C1 segment of cervical spinal cord (tissue), 14 donors: ENCODE results near the gene ASB7.
"Not testable (repeated sequence)": the region's sequence is repeated elsewhere in the genome, so short reads cannot be mapped to it uniquely, and the experiment has no call there.

Experiments used
- DNase-seq, 14 donors: peaks; one replicate each; lab custom pipeline; 2025; lab: John Stamatoyannopoulos, UW

ASB7 gene

DNA sequence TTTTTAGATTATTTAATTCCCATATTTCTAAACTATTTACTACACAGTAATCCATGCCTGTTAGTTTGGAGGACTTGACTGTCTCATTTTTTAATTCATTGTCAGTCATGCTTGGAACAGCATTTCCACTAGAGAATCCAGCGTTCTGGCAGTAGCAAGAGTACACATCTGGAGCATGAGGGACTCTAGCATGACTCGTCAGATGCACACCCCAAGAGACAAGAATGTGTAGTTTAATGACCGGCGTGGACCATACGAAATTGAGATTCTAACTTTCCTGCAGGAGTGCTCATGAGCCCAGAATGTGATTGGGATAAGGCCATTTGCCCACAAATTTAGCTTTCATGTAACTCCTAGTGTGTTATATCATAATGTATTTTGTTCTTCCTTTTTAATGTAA is 48.9 kb downstream of the ASB7 start:
- no peak for DNase-seq

DNA sequence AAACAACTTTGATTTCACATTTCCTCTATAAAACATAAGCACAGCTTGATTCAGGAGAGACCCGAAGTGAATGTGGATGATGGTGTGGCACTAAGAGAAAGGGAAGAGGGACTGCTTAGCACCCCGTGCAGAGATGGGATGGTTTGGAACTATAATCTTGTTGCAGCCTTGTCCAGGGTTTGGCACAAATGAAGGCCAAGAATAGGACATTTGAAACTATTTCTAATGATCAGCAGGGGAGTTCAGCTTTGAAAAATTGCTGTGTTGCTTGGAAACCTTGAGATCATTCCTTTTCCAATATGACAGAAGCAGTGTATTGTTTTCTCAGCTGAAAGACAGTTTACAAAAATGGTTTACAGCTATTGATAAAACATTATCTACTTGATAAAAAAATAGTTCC is 49.7 kb downstream of the ASB7 start:
- DNase-seq = no peak

DNA sequence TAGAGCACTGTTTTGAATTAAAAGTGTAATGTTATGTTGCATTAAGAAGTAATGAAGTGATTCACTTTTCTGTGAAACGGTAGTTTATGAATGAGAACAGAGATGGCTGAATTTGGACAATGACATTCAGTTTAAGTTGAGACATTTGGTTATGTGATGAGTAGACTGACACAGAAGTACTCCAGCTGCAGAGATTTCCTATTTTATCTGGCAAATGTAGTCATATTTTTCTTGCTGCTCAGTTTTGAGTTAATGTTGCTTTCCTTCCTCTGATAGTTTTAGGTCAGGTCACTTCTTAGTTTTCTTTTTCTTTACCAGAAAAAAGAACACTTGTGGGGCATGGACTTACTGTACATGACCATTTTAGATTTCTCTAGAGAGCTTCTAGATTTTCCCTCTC is 51.2 kb downstream of the ASB7 start:
- no peak for DNase-seq

DNA sequence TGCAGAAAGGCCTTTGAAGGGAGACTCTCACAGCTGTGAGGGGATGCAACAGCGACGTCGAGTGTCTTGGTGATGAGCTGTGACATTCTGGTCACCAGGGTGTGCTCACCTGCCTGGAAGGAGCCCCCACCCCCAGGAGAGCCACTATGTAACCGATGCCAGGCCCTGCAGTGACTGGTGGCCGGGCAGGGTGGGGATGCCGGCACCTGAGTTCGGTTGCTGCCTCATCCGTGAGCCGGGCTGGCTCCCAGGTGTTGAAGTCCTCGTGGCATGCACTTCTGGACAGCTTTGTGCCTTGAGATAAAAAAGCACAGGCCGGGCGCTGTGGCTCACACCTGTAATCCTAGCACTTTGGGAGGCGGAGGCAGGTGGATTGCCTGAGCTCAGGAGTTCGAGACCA is 56.5 kb downstream of the ASB7 start:
- no peak for DNase-seq

DNA sequence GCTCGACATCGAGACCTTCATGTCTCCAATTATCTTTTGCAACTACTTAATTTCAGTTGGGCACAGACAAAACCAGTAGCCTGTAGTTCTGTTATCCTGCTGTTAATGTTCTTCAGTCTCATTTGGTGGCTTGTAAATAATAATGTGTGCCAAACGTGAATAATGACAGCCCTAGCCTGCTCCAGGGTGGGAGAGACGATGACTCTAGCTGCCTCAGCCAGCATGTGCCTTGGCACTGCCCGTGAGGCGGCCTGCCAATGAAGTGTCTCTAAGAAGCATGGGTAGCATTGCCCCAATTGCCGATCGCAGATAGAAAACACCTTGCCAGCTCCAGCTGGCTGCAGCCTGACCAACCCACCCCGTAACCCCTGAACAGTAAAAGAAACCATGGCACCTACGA is 58.8 kb downstream of the ASB7 start:
- peak in 2 of 14 donors; percentile 7 to 33 for DNase-seq

DNA sequence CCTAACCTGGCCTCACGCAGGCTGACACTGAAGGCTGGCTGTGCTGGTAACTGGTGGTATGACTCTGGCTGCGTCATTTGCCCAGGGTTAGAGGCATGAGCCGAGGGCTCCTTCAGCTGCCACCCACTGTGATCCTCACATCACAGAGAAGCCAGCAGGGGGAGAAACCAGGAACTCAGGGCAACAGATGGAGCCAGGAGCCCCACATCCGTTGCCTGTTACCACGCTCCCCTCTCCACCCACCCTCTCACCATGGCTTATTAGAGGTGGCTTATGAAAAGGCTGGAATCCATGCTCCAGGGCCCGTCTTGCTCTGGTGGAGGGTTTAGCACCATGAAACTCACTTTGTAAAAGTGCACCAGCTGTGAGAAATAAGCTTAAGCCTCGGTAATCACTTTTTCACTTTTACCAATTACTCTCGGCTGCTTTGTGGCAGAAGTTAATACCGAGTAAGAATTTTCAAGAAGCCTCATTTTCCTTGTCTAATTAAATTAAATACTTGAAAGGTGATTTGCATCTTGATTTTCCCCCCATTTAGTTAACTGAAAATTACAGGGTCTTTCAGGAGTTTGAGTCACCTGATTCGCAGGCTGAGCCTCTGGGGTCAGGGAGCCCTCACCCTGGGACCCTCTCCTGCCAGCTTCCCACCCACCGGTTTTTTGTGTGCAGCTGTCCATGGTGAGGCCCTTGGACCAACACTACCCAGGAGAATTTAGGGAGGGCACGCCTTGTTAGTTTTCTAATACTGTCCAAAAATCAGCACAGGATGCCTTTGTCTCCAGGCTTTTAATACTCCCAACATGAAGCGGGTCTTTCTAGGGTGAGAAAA is 60.9 kb downstream of the ASB7 start:
- no peak for DNase-seq

DNA sequence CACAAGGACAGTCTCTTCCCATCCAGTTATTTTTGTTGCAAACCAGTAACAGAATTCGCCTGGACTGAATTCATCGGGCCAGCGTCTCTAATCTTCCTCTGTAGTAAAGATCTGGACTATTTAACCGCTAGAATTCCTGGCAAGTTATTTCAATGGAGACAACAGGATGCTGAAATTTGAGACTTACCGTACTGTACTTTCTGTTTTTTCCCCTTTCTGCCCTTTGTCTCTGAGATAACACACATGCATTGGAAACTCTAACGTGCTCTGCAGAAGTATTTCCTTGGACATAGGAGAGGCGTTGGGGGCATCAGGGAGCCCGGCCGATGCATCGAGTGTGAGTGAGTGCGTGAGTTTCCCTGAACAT is 61.5 kb downstream of the ASB7 start:
- DNase-seq = no peak

DNA sequence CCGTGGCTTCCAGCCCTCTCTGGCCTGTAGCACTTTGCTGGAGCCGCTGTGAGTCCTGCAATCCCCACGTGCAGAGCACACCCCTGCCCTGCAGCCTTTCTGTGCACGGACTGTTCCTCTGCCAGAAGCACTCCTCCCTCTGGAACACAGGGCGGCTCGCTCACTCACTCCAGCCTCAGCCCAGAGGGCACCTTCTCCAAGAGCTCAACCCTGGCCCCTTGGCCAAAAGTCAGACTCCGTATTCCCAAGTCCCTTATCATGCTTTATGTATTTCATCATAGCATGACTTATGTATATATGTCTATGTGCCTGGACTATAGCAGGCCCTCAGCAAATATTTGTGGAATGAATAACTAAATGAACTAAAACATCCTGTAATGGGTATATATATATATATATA is 63.2 kb downstream of the ASB7 start:
- DNase-seq = no peak

DNA sequence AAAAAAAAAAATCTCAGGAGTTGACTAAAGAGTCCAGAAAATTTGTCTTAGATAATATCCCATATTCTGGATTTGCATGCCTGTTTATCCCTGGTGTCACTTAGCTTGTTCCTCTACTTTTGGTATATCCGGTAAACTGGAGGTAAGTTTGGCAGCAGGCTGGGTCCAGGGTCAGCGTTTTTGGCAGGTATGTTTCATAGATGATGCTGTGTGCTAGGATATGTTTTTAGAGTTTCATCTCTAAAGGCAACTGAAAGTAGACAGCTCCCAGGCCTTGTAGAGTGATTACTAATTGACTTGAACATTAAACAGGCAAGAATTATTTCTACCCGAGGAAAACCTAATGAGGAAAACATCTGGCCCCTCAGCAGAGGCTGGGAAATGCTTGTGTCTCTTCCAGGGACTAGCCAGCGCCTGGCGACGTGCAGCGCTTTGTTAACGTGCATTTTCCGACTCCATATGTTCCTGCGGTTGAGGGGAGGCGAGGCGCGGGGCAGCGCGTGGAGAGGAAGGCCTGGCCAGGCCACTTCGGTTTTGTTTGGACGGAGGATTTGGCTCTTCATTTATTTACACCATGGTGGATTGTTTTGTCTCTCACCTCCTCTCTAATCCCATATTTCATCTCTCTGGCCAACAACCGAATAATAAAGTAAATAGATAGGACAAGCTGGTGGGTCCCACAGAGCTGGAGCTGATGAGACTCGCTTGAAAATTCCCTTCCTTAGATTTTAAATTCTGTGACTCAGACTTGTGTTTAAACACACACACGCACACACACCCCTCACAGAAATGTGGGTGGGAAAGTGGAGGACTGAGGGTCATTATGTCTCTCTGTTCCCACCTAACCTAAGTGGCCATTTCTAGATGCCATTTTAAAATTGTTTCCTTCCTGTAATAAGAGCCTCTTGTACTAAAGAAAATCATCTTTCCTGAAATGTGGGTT is 65.3 kb downstream of the ASB7 start:
- DNase-seq = no peak

DNA sequence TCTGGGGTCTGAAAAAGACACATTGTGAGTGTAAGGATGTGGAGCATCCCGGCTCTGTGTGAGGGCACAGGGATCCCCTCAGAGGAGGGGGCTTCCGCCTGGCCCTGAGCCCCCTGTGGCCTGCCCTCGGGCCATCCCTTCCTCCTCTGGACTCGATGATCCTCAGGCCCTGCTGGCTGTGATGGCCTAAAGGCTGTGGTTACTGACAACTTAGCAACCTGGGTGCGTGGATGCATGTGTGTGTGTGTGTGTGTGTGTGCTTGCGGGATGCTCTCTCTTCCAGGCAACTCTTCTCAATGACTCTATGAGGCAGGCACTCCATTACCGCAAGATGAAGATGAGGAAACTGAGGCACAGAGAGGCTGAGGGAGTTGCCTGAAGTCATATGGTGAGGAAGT is 66.0 kb downstream of the ASB7 start:
- DNase-seq = no peak

DNA sequence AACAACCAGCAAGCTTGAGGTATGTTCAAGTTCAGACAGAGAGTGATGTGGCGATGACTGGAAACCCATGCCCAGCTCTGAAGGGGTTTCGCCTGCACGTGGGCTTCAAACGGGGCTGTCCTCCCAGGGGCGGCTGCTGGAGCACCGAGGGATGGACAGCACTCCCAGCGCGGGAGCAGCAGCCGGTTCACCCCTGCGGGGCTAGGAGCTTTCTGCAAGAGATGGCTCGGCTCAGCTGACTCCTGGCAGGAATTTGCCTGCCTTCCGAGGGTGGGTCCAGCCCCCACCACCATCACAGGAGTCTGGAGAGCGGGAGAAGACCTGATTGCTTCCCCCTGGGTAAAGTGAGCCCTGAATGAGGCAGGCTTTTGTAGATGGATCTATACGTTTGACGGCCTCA is 66.9 kb downstream of the ASB7 start:
- no peak for DNase-seq

DNA sequence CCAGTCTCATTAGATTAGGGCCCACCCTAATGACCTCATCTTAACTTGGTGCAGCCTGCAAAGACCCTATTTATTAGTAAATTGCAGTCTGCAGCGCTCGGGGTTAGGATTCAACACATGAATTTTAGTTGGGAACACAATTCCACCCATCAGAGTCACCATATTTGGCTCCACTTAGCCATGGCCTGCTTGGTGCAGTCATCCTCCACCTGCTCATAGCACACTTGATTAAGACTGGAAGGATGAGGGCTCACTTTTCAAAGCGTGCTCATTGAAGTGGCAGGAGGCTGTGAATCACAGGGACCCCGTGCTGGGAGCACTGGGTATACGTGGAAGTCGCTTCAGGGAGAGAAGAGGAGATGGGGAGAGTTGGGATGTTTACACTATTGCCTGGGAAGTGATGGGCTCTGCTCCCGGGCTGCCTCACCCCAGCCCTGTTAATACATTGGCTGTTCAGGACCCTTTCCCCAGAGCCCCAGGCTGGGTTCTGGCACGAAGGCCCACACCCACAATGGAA is 68.2 kb downstream of the ASB7 start:
- DNase-seq = no peak

DNA sequence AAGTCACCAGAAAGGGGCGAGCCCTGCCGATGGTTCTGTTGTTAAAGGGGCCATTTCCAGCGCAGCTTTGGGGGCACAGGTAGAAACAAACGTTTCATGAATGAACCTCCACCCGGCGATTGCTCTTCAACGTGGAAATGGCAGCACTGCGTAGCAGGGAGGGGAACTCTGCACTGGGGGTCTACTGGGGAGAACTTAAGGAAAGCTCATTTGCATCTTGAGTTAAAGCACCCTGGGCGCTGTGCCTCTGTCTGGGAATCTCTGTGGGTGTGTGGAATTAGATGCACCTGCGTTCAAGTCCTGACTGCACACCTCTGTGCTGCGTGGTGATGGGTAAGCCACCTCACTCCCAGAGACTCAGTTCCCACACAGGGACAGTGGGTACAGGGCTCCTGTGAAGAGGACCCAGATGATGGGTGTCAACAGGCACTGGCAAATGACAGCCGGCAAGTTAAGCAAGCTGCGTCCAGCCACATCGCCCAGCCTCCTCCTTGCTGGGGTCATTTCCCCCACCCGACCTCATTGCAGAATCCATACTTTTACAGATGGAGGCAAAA is 68.8 kb downstream of the ASB7 start:
- no peak for DNase-seq

DNA sequence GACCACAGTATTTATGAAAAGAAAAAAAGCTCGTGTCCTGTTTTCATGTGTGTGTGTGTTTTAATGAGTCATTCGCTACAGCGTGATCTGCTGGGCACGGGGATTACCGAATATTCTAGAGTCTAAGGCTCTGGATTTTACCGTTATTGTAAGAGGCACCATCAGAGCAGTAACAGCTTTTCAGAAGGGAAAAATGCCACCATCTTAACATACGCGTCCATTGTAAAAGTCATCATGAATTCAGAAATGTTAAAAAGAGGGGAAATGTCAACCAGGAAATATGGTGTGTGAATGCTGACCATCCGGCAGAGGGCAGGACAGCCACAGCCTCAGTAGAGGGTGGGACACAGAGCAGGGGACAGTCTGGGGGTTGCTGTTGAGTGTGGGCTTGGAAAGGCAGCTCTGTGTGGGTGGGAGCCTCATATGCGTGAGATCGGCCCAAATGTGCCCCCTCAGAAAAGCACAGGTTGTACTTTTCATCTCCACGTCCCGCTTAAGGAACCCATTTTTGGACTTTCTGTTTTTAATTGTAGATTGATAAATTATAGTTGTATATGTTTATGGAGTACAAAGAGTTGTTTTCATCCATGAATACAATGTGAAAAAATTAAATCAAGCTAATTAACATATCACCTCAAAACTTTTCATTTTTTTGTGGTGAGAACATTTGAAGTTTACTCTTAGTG is 69.6 kb downstream of the ASB7 start:
- DNase-seq = no peak

DNA sequence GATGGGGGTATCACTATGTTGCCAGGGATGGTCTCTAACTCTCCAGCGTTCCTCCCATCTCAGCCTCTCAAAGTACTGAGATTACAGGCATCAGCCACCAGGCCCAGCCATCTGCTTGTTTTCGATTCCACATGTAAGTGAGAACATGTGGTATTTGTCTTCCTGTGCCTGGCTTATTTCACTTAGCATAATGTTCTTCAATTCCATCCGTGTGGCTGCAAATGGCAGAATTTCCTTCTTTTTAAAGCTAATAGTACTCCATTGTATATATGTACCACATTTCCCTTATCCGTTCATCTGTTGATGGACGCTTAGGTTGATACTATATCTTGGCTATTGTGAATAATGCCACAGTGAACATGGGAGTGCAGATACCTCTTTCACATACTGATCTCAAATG is 70.6 kb downstream of the ASB7 start:
- DNase-seq = no peak

DNA sequence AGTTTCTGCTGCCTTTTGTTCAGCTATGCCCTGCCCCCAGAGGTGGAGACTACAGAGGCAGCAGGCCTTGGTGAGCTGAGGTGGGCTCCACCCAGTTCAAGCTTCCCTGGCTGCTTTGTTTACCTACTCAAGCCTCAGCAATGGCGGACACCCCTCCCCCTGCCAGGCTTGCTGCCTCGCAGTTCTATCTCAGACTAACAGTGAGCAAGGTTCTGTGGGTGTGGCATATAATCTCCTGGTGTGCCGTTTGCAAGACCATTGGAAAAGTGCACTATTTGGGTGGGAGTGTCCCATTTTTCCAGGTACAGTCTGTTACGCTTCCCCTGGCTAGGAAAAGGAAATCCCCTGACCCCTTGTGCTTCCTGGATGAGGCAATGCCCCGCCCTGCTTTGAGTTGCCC is 76.8 kb downstream of the ASB7 start:
- not testable (repeated sequence) for DNase-seq

DNA sequence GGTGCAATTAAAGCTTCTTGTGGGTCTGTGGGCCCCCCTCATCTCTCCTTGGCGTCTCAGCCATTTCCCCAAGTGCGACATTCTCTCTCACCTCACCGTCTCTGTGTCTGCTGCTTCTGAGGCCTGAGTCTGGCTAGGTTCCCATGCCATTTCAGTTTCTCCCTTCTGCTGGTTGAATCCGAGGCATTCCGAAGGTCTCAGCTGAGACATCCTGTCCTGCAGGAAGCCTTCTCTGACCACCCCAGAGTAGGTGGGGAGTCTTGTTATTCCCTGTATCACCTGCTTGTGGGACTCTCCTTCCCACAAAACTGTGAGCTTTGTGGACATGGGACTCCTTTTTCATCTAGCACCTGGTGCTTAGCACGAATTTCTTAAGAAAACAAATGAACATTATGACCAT is 78.3 kb downstream of the ASB7 start:
- no peak for DNase-seq

DNA sequence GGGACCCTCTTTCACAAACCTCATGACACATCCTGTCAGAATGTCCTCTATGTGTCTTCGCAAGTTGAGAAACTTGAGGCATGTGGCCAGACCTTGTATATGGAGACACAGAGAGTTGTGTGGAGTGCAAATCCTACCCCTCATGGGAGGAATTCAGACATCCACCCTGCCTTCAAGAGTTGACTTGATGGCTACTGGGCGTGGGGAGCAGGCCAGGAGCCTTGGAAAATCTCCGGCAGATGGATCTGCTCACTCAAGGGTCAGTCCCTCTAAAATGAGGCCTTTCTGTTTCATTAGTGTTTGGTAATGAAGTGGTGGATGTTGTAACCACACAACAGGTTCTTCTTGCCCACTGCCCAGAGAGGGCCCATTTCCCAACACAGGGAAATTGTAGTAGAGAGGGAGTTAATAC is 79.0 kb downstream of the ASB7 start:
- DNase-seq = no peak

DNA sequence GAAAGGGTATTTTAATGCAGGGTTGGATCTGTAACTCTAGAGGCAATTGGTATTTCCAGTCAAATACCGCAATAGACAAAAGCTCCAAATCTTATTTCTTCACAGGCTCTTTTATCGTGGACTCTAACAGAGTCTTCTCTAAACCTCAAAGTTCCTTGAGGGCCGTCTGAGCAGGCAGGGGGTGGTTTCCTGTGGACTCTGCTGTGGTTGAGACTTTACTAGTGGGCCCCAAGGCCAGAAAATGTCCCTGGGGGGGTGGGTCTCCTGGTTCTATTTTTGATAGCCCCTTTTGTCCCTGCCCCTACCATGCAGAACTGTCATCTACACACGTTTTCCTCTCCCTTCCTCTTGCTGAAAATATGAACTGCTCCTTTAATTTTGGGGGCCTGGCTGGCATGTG is 80.1 kb downstream of the ASB7 start:
- no peak for DNase-seq

DNA sequence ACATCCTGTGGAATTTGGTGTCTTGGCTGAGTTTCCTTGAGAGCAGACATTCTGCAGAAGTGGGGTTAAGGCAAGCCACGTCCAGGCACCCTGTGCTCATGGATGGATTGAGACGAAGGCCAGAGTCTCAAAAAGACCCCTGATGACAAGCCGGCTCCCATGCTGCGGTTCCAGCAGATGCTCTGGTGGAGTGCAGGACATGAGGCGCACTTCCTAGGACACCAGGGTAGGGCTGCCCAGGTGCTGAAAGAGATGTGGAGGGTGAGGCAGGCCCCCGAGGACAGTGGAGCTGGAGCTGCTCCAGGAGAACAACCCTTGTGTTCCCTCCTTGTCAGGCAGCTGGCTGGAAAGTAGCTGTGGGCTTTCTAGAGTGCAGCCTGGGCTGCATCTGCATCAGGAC is 81.0 kb downstream of the ASB7 start:
- DNase-seq = no peak

DNA sequence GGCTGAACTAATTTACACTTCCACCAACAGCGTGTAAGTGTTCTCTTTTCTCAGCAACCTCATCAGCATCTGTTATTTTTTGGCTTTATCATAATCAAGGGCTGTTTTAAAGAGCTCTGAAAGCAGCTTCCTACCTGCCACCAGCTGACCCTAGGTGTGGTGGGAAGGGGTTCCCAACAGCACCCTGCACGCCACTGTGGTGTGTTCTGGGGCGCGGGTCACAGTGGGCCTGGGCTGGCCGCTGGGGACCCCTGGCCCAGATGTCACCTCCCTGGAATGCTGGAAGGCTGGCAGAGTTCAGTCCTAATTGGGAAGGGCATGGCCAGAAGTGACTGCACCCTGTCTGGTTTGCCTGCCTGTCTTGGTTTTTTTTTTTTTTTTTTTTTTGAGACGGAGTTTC is 82.2 kb downstream of the ASB7 start:
- no peak for DNase-seq
